GM23338 (cell line): ENCODE results near the gene ZBTB7C. TPM values are rescaled to one million over a fixed set of nuclear protein-coding genes. Genes with fewer than 3 reads are reported as not detected.

Experiments
- CREB1 ChIP-seq: fragments of 250-450 bp; sonication (Bioruptor Pico); IDR thresholded peaks from 2 replicates; pipeline ENCODE4 v1.5.0; 2020; ENCODE audit warnings: low read depth, mild to moderate bottlenecking, moderate library complexity
- ETS1 ChIP-seq: IDR thresholded peaks from 2 replicates; pipeline ENCODE4 v1.6.1; 2016; ENCODE audit warnings: antibody characterized with exemption
- EZH2phosphoT487 ChIP-seq: fragments of 200-600 bp; sonication (generic); IDR thresholded peaks from one replicate; pipeline ENCODE4 v1.8.1; 2018; ENCODE audit warnings: antibody characterized with exemption; ENCODE audit not compliant: unreplicated experiment
- STAT1 ChIP-seq: IDR thresholded peaks from one replicate; pipeline ENCODE4 v1.6.1; 2016; ENCODE audit warnings: antibody characterized with exemption; ENCODE audit not compliant: unreplicated experiment
- ZNF462 ChIP-seq: fragments of 250-450 bp; sonication (Bioruptor Pico); IDR thresholded peaks from 2 replicates; pipeline ENCODE4 v1.5.0; 2020; ENCODE audit warnings: mild to moderate bottlenecking, moderate library complexity
- polyA plus RNA-seq: library from polyadenylated mRNA; unstranded; fragments of >200 nt; fragmentation: Nextera tagmentation; extraction: Ambion mirVana; gene quantifications from 2 replicates; pipeline ENCODE4 v1.2.1, GENCODE V29; 2016
- total RNA-seq: library from RNA; depleted of rRNA; stranded (reverse); fragments of >200 nt; shearing (Covaris generic); gene quantifications from 2 replicates; pipeline ENCODE4 v1.2.3, GENCODE V29; 2014
- TF ChIP-seq, protein P1 (sequence below): IDR thresholded peaks from one replicate; pipeline ENCODE4 v1.6.1; 2018; ENCODE audit warnings: antibody characterized with exemption; ENCODE audit not compliant: unreplicated experiment

Gene ZBTB7C
- total and polyA plus RNA-seq, 2 experiments from 2014 or later = 0.03 to 0.14 TPM

DNA sequence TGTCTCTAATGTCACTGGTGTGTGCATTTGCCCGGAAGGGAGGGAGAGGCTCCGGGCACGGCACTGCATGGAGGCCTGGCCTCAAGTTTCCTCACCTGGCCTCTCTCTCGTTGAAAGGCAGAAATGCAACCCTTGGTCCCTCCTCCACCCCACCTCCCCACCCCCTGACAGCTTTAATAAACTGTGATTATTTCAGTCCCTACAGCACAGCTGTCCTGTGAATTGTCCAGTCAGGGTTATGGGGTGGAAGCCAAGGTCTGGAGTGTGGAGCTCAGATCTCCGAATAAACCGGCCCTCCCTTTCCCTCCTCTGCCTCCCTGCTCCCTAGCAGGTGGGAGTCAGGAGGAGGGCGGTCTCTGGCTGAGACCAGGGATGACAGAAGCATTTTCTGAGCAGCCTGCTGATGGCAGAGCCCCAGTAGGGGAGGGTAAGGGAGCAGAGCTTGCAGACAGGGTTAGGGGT lies 279.5 kb downstream of the ZBTB7C start (continued):
- TF ChIP-seq ZNF462 (no peak), ETS1 (no peak), STAT1 (no peak), CREB1 (CRISPR knock-in tag) (no peak), EZH2phosphoT487 (no peak)
- TF ChIP-seq, protein P1, sequence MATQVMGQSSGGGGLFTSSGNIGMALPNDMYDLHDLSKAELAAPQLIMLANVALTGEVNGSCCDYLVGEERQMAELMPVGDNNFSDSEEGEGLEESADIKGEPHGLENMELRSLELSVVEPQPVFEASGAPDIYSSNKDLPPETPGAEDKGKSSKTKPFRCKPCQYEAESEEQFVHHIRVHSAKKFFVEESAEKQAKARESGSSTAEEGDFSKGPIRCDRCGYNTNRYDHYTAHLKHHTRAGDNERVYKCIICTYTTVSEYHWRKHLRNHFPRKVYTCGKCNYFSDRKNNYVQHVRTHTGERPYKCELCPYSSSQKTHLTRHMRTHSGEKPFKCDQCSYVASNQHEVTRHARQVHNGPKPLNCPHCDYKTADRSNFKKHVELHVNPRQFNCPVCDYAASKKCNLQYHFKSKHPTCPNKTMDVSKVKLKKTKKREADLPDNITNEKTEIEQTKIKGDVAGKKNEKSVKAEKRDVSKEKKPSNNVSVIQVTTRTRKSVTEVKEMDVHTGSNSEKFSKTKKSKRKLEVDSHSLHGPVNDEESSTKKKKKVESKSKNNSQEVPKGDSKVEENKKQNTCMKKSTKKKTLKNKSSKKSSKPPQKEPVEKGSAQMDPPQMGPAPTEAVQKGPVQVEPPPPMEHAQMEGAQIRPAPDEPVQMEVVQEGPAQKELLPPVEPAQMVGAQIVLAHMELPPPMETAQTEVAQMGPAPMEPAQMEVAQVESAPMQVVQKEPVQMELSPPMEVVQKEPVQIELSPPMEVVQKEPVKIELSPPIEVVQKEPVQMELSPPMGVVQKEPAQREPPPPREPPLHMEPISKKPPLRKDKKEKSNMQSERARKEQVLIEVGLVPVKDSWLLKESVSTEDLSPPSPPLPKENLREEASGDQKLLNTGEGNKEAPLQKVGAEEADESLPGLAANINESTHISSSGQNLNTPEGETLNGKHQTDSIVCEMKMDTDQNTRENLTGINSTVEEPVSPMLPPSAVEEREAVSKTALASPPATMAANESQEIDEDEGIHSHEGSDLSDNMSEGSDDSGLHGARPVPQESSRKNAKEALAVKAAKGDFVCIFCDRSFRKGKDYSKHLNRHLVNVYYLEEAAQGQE = no peak
